Fibroblast of lung (primary cell): ENCODE measurements around the gene MAP2K6.

ENCODE experiments used
- CTCF ChIP-seq, 2 donors: IDR thresholded peaks in 1 of 2; conservative IDR thresholded peaks in 1 of 2; 1 replicate in 1 of 2; 2 replicates in 1 of 2; pipeline ENCODE4 v1.5.1; 2011 to 2012; ENCODE audit warnings: low read length in 2 of 2, control low read depth in 1 of 2, inconsistent platforms in 1 of 2, low read depth in 1 of 2, mild to moderate bottlenecking in 1 of 2
- EZH2 ChIP-seq: IDR thresholded peaks from 2 replicates; pipeline ENCODE4 v1.5.1; 2012; ENCODE audit warnings: low read length, control low read depth, mild to moderate bottlenecking; ENCODE audit errors: missing control alignments

- no peak for TF ChIP-seq CTCF (conservative IDR thresholded peaks at IDR 0.05 in 1 of 2, IDR thresholded peaks at IDR 0.05 in 1 of 2; ENCODE audit: low read depth in 1 of 2, low read length in 2 of 2)
- no peak for TF ChIP-seq EZH2
Observed at GRCh38 chr17:69406941-69407340, 7.6 kb upstream of the MAP2K6 start.
